ENCODE measurements around the gene VAC14.

Gene VAC14

GRCh38 chr16:70686376-70687101 lies 114.4 kb downstream of the VAC14 start:
- H3K4me3 ChIP-seq (replicated peaks; ENCODE audit: low read depth, low read length) = peak overlapping the region; percentile 25
- DNase-seq (ENCODE audit: low read depth) = no peak
- TF ChIP-seq CTCF (IDR thresholded peaks at IDR 0.05; ENCODE audit: low read length, missing control alignments) = no peak

GRCh38 chr16:70685938-70686375 lies 115.0 kb downstream of the VAC14 start, which contains the start of gene MTSS2:
Gene MTSS2, minus strand, starts transcription at chr16:70686053. Its CDS starts 262 bp downstream, at chr16:70685791.
- peak within 1 kb of the TSS; percentile 78 for H3K4me3 ChIP-seq (replicated peaks; ENCODE audit: low read depth, low read length)
- no peak for TF ChIP-seq CTCF (IDR thresholded peaks at IDR 0.05; ENCODE audit: low read length, missing control alignments)
- DNase-seq (ENCODE audit: low read depth) = peak; percentile 83

GRCh38 chr16:70685061-70685937 lies 115.7 kb downstream of the VAC14 start:
- peak overlapping the region; percentile 78 for H3K4me3 ChIP-seq (replicated peaks; ENCODE audit: low read depth, low read length)
- TF ChIP-seq CTCF (IDR thresholded peaks at IDR 0.05; ENCODE audit: low read length, missing control alignments) = no peak
- no peak for DNase-seq (ENCODE audit: low read depth)

- TF ChIP-seq CTCF (IDR thresholded peaks at IDR 0.05; ENCODE audit: low read length, missing control alignments) = no peak
- DNase-seq (ENCODE audit: low read depth) = no peak
- H3K4me3 ChIP-seq (replicated peaks; ENCODE audit: low read depth, low read length) = peak overlapping the region; percentile 78
Observed at GRCh38 chr16:70684146-70685060, 116.6 kb downstream of the VAC14 start.

- H3K4me3 ChIP-seq (replicated peaks; ENCODE audit: low read depth, low read length) = no peak overlapping the region
- no peak for TF ChIP-seq CTCF (IDR thresholded peaks at IDR 0.05; ENCODE audit: low read length, missing control alignments)
Observed at GRCh38 chr16:70683146-70683944, 117.6 kb downstream of the VAC14 start.

More at GRCh38 chr16:70683146-70683944, 117.6 kb downstream of the VAC14 start:
- no peak for DNase-seq (ENCODE audit: low read depth)

All from fibroblast of pulmonary artery (primary cell).